ENCODE data around the gene PHF21A.

DNA sequence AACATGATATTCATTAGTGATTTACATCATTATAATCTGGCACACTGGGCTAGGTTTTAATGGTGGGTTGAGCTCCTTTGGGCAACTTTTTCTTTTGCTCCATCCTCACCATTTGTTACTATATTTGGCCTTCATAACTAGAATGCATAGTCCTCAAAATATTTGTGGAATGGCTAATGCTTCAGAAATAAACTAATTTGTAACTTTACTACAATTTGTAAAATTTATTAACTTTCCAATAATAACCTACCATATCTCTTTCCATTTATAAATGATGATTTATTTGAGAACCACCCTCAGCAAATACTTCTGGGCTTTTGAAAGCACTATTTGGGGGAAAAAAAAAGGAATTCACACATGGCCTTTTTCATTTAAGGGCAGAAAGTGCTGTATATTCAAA lies 119.1 kb downstream of the PHF21A start:
- TF ChIP-seq, protein P1, sequence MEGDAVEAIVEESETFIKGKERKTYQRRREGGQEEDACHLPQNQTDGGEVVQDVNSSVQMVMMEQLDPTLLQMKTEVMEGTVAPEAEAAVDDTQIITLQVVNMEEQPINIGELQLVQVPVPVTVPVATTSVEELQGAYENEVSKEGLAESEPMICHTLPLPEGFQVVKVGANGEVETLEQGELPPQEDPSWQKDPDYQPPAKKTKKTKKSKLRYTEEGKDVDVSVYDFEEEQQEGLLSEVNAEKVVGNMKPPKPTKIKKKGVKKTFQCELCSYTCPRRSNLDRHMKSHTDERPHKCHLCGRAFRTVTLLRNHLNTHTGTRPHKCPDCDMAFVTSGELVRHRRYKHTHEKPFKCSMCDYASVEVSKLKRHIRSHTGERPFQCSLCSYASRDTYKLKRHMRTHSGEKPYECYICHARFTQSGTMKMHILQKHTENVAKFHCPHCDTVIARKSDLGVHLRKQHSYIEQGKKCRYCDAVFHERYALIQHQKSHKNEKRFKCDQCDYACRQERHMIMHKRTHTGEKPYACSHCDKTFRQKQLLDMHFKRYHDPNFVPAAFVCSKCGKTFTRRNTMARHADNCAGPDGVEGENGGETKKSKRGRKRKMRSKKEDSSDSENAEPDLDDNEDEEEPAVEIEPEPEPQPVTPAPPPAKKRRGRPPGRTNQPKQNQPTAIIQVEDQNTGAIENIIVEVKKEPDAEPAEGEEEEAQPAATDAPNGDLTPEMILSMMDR (IDR thresholded peaks at IDR 0.05): no peak
- TF ChIP-seq, protein P2, sequence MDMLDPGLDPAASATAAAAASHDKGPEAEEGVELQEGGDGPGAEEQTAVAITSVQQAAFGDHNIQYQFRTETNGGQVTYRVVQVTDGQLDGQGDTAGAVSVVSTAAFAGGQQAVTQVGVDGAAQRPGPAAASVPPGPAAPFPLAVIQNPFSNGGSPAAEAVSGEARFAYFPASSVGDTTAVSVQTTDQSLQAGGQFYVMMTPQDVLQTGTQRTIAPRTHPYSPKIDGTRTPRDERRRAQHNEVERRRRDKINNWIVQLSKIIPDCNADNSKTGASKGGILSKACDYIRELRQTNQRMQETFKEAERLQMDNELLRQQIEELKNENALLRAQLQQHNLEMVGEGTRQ (CRISPR knock-in tag; IDR thresholded peaks at IDR 0.05): no peak
- no peak for TF ChIP-seq SMAD3 (CRISPR knock-in tag; IDR thresholded peaks at IDR 0.05; ENCODE audit: borderline replicate concordance)
- TF ChIP-seq, protein P3, sequence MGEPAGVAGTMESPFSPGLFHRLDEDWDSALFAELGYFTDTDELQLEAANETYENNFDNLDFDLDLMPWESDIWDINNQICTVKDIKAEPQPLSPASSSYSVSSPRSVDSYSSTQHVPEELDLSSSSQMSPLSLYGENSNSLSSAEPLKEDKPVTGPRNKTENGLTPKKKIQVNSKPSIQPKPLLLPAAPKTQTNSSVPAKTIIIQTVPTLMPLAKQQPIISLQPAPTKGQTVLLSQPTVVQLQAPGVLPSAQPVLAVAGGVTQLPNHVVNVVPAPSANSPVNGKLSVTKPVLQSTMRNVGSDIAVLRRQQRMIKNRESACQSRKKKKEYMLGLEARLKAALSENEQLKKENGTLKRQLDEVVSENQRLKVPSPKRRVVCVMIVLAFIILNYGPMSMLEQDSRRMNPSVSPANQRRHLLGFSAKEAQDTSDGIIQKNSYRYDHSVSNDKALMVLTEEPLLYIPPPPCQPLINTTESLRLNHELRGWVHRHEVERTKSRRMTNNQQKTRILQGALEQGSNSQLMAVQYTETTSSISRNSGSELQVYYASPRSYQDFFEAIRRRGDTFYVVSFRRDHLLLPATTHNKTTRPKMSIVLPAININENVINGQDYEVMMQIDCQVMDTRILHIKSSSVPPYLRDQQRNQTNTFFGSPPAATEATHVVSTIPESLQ (CRISPR knock-in tag; IDR thresholded peaks at IDR 0.05): no peak
- TF ChIP-seq, protein P4, sequence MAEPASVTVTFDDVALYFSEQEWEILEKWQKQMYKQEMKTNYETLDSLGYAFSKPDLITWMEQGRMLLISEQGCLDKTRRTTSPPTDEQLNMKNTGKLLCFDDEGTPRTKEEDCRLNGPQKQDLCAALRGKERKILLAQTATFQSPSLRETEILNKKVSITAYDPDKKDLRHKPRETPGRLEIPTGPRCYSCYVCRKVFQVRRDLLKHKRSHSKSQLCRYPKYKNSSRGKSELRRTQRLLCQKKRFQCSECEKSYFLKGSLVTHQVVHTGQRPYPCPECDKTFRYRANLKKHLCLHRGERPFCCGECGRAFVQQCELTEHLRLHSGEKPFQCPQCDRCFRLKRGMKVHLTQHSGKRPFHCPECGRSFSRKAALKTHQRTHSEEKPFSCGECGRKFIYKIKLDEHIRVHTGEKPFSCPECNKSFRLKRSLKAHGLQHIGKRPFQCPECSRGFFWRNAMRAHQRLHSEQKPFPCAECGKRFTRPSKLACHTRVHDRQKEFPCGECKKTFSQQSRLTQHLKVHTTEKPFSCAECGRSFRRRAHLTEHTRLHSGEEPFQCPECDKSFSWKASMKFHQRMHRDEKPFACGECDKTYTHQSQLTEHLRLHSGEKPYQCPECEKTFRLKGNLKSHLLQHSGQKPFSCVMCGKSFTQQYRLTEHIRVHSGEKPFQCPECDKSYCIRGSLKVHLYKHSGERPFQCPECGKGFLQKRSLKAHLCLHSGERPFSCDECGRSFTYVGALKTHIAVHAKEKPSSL (CRISPR knock-in tag; conservative IDR thresholded peaks at IDR 0.05): no peak
- no peak for TF ChIP-seq ESRRA (CRISPR knock-in tag; IDR thresholded peaks at IDR 0.05; ENCODE audit: borderline replicate concordance)

All from WTC11 (cell line).